Endodermal cell (in vitro differentiated cells): Measurements from ENCODE around the gene FBLN2. TPM values are rescaled to one million over a fixed set of nuclear protein-coding genes. Genes with fewer than 3 reads are reported as not detected.

Source experiments
- DNase-seq: peaks from one replicate; pipeline ENCODE4 v3.0.0-alpha.2; 2017
- H3K27ac ChIP-seq: 2 replicates; pipeline ENCODE4 v1.5.1; 2013; ENCODE audit warnings: mild to moderate bottlenecking, low read depth, low read length, moderate library complexity
- H3K27me3 ChIP-seq: 2 replicates; pipeline ENCODE4 v1.6.1; 2013; ENCODE audit warnings: mild to moderate bottlenecking, low read length, moderate library complexity; ENCODE audit not compliant: insufficient read depth, control insufficient read depth, poor library complexity, severe bottlenecking
- H3K36me3 ChIP-seq: 2 replicates; pipeline ENCODE4 v1.7.0; 2013; ENCODE audit warnings: mild to moderate bottlenecking, low read length, moderate library complexity; ENCODE audit not compliant: control insufficient read depth, insufficient read depth
- H3K4me1 ChIP-seq: one replicate; pipeline ENCODE4 v1.7.0; 2013; ENCODE audit warnings: low read length; ENCODE audit not compliant: control insufficient read depth, insufficient read depth
- H3K4me3 ChIP-seq: 2 replicates; pipeline ENCODE4 v1.5.1; 2013; ENCODE audit warnings: mild to moderate bottlenecking, low read length, moderate library complexity
- H3K9ac ChIP-seq: 2 replicates; pipeline ENCODE4 v1.6.1; 2013; ENCODE audit warnings: mild to moderate bottlenecking, low read length, moderate library complexity; ENCODE audit not compliant: poor library complexity, severe bottlenecking; ENCODE audit errors: extremely low read depth
- H3K9me3 ChIP-seq: 2 replicates; pipeline ENCODE4 v1.6.1; 2013; ENCODE audit warnings: mild to moderate bottlenecking, low read length, moderate library complexity; ENCODE audit not compliant: control insufficient read depth
- H3K27ac Mint-ChIP-seq: 2 replicates; pipeline ENCODE4 v1.8.0; 2020; ENCODE audit warnings: mixed read lengths
- H3K27me3 Mint-ChIP-seq: 2 replicates; pipeline ENCODE4 v1.8.0; 2021; ENCODE audit warnings: mild to moderate bottlenecking, mixed read lengths; ENCODE audit not compliant: insufficient read depth
- H3K36me3 Mint-ChIP-seq: 2 replicates; pipeline ENCODE4 v1.8.0; 2020; ENCODE audit warnings: low read depth, mixed read lengths
- H3K4me1 Mint-ChIP-seq: 2 replicates; pipeline ENCODE4 v1.8.0; 2020; ENCODE audit warnings: mixed read lengths
- H3K4me3 Mint-ChIP-seq: 2 replicates; pipeline ENCODE4 v1.8.0; 2020; ENCODE audit warnings: mild to moderate bottlenecking, moderate library complexity, mixed read lengths
- H3K9me3 Mint-ChIP-seq: 2 replicates; pipeline ENCODE4 v1.8.0; 2020; ENCODE audit warnings: mild to moderate bottlenecking, mixed read lengths
- CTCF ChIP-seq: fragments of 200-600 bp; sonication (generic); conservative IDR thresholded peaks from 2 replicates; pipeline ENCODE4 v1.5.0; 2021; ENCODE audit warnings: antibody characterized with exemption, mild to moderate bottlenecking
- WGBS, 2 experiments: methylation state at CpG; one replicate each; pipeline versions ENCODE4 v1.1.5 to v1.1.7; 2013; ENCODE audit warnings: missing lambda C conversion rate in 2 of 2, mixed read lengths in 1 of 2; ENCODE audit not compliant: insufficient coverage in 1 of 2, insufficient read length in 1 of 2; 5-methylcytosine and 5-hydroxymethylcytosine counted together
- total RNA-seq, 2 donors: library from RNA; stranded (reverse); fragmentation: NEBNext Ultra II Directional in 1 of 2; extraction: Animal tissue kit (Norgen Biotek cat#: 25700) in 1 of 2; gene quantifications; 2 replicates in 1 of 2; 3 replicates in 1 of 2; pipeline ENCODE4 v1.2.1, GENCODE V29; 2021

FBLN2 gene
- total RNA-seq, 2 donors from 2014 or later: 86.1 to 136 TPM

GRCh38 chr3:13659221-13659969 is 110.5 kb downstream of the FBLN2 start:
- no peak overlapping the region for H3K27ac Mint-ChIP-seq
- DNase-seq: no peak
- H3K9me3 Mint-ChIP-seq: no peaks in the 10 kb centered on the region
- peaks cover 39% of the 10 kb centered on the region for H3K27me3 Mint-ChIP-seq
- WGBS, 2 experiments: 91 to 94% methylated on average over 10 to 12 of the region's 12 CpGs
- TF ChIP-seq CTCF: no peak
- no peaks in the 10 kb centered on the region for H3K36me3 Mint-ChIP-seq
- Histone ChIP-seq H3K36me3 (no peaks in the 10 kb centered on the region), H3K9ac (no peak overlapping the region), H3K9me3 (no peaks in the 10 kb centered on the region), H3K4me3 (no peak overlapping the region), H3K27ac (no peak overlapping the region), H3K27me3 (peaks cover 40% of the 10 kb centered on the region), H3K4me1 (no peaks in the 10 kb centered on the region)
- H3K4me1 Mint-ChIP-seq: no peaks in the 10 kb centered on the region
- no peak overlapping the region for H3K4me3 Mint-ChIP-seq

DNA sequence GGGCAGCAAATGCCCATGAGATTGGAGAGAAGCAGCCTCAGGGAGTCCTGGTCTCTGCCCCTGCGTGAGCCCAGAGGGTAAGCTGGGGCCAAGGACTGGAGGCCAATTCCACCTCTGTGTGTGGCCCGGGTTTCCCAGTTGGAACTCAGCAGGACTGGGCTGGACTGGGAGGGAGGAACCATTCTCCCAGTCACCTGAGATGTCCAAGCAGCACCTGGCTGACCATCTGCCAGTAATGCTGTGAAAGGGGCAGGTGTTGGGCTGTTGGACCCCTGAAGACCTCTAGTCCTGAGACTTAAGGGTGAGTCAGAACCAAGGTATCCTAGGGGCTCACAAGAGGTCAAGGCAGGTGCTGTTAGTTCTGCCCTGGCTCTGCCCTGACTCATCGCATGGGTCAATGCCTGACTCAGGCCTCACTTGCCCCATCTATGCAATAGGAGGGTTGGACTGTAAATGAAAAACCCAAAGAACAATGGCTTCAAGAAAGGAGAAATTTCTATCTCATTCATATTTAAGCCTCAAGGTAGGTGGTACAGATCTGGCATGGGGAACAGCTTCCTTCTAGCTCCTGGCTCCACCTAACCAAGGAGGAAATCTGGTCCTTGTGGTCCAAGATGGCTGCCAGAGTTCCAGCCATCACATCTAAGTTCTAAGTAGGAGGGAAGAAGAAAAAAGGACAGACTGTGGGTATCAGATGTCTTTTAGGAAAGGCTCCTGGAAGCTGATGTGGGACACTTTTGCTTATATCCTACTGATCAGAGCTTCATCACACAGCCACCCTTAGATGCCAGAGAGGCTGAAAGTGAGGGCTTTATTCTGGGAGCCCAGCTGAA is 111.3 kb downstream of the FBLN2 start:
- DNase-seq: no peak
- no peaks in the 10 kb centered on the region for H3K9me3 Mint-ChIP-seq
- H3K4me3 Mint-ChIP-seq: no peak overlapping the region
- H3K27me3 Mint-ChIP-seq: peaks cover 34% of the 10 kb centered on the region
- Histone ChIP-seq H3K9me3 (no peaks in the 10 kb centered on the region), H3K4me1 (no peaks in the 10 kb centered on the region), H3K4me3 (no peak overlapping the region), H3K9ac (no peak overlapping the region), H3K27me3 (peaks cover 33% of the 10 kb centered on the region), H3K27ac (no peak overlapping the region), H3K36me3 (no peaks in the 10 kb centered on the region)
- WGBS, 2 experiments: 95 to 96% methylated on average over 3 of the region's 3 CpGs
- TF ChIP-seq CTCF: no peak
- H3K36me3 Mint-ChIP-seq: no peaks in the 10 kb centered on the region
- no peak overlapping the region for H3K27ac Mint-ChIP-seq
- H3K4me1 Mint-ChIP-seq: no peaks in the 10 kb centered on the region

DNA sequence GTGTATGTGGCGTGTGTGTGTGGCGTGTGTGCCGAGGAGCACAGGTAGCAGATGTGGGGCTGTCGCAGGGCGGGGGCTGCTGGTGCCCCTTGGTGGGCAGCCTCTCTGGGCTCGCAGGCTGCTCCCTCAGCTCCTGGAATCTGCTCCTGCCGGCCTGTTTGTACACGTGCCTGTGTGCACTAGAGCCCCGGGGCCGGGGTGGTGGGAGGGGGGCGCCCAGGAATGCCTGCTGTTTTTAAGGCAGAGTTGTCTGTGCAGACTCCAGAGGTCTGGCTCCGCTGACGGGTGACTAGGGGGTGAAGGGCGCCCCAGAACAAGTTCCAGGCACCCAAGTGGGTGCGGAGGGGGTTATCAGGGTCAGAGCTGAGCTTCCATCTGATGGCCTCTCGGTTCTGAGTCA is 112.2 kb downstream of the FBLN2 start:
- H3K27ac ChIP-seq: no peak overlapping the region
- Mint-ChIP-seq H3K27ac (no peak overlapping the region), H3K27me3 (peaks cover 26% of the 10 kb centered on the region), H3K4me3 (no peak overlapping the region), H3K9me3 (no peaks in the 10 kb centered on the region), H3K36me3 (no peaks in the 10 kb centered on the region), H3K4me1 (no peaks in the 10 kb centered on the region)
- no peak overlapping the region for H3K4me3 ChIP-seq
- WGBS, 2 experiments: 90 to 97% methylated on average over 6 to 16 of the region's 16 CpGs
- no peak overlapping the region for H3K9ac ChIP-seq
- no peaks in the 10 kb centered on the region for H3K4me1 ChIP-seq
- no peaks in the 10 kb centered on the region for H3K36me3 ChIP-seq
- DNase-seq: no peak
- no peak for TF ChIP-seq CTCF
- peaks cover 25% of the 10 kb centered on the region for H3K27me3 ChIP-seq
- no peaks in the 10 kb centered on the region for H3K9me3 ChIP-seq
